Loucy (cell line): ENCODE results near the gene AGGF1.

Experiments
- CTCF ChIP-seq: fragments of 200-600 bp; sonication (generic); conservative IDR thresholded peaks from 2 replicates; pipeline ENCODE4 v1.5.1; 2014; ENCODE audit warnings: mild to moderate bottlenecking, antibody characterized with exemption, low read length
- EZH2phosphoT487 ChIP-seq: fragments of 200-600 bp; IDR thresholded peaks from 2 replicates; pipeline ENCODE4 v1.6.1; 2018; ENCODE audit warnings: antibody characterized with exemption, mild to moderate bottlenecking, moderate library complexity, borderline replicate concordance

- TF ChIP-seq CTCF = no peak
- no peak for TF ChIP-seq EZH2phosphoT487
These were observed 35.9 kb upstream of the AGGF1 start for GRCh38 chr5:76994337-76994736.
